Astrocyte of the spinal cord (primary cell): ENCODE results near the gene KCTD16.

Experiments
- DNase-seq: peaks from one replicate; pipeline ENCODE4 v3.0.0; 2011; ENCODE audit warnings: low read depth, low spot score
- H3K4me3 ChIP-seq: 2 replicates; pipeline ENCODE4 v1.5.1; 2011; ENCODE audit warnings: low read depth, mild to moderate bottlenecking, low read length, moderate library complexity
- CTCF ChIP-seq: IDR thresholded peaks from 2 replicates; pipeline ENCODE4 v1.5.1; 2012; ENCODE audit warnings: low read depth, mild to moderate bottlenecking, low read length, inconsistent platforms
- in situ Hi-C: cut with HindIII; loops from 2 replicates; pipeline ENCODE4 v1.10.0; 2017; ENCODE audit warnings: low sequenced_read_pairs

The KCTD16 gene

GRCh38 chr5:144151026-144151425, 19.6 kb upstream of the KCTD16 start:
- TF ChIP-seq CTCF: no peak
- in situ Hi-C loops: no loop called here
- DNase-seq: no peak
- no peak overlapping the region for H3K4me3 ChIP-seq

- H3K4me3 ChIP-seq: no peak overlapping the region
- DNase-seq: peak; percentile 17
- in situ Hi-C loops: no loop called here
- TF ChIP-seq CTCF: no peak
Measured at GRCh38 chr5:144156767-144157171, 13.9 kb upstream of the KCTD16 start.

- DNase-seq: no peak
- in situ Hi-C loops: no loop called here
- no peak for TF ChIP-seq CTCF
Measured at GRCh38 chr5:144162686-144163085, 8.0 kb upstream of the KCTD16 start.

GRCh38 chr5:144166696-144167095, 4.0 kb upstream of the KCTD16 start:
- in situ Hi-C loops: no loop called here
- no peak for TF ChIP-seq CTCF
- H3K4me3 ChIP-seq: no peak overlapping the region
- no peak for DNase-seq

More at GRCh38 chr5:144162686-144163085, 8.0 kb upstream of the KCTD16 start:
- H3K4me3 ChIP-seq: no peak overlapping the region

- DNase-seq: no peak
- in situ Hi-C loops: no loop called here
- TF ChIP-seq CTCF: no peak
- H3K4me3 ChIP-seq: no peak overlapping the region
Measured at GRCh38 chr5:144167998-144168397, 2.7 kb upstream of the KCTD16 start.

GRCh38 chr5:144169904-144170275, 783 bp upstream of the KCTD16 start:
- TF ChIP-seq CTCF: no peak
- no peak for DNase-seq
- peak overlapping the region; percentile 71 for H3K4me3 ChIP-seq
- in situ Hi-C loops: no loop called here

- in situ Hi-C loops: no loop called here
- no peak overlapping the region for H3K4me3 ChIP-seq
- TF ChIP-seq CTCF: no peak
- DNase-seq: no peak
Measured at GRCh38 chr5:144173766-144174165, 3.1 kb downstream of the KCTD16 start.
